NCI-H748 (cell line): ENCODE measurements around the gene DHCR24.
"Not testable (repeated sequence)": the region's sequence is repeated elsewhere in the genome, so short reads cannot be mapped to it uniquely, and the experiment has no call there.

Experiments used
- DNase-seq: peaks from one replicate; lab custom pipeline; 2025; ENCODE audit not compliant: unreplicated experiment; lab: John Stamatoyannopoulos, UW

DHCR24 gene, protein sequence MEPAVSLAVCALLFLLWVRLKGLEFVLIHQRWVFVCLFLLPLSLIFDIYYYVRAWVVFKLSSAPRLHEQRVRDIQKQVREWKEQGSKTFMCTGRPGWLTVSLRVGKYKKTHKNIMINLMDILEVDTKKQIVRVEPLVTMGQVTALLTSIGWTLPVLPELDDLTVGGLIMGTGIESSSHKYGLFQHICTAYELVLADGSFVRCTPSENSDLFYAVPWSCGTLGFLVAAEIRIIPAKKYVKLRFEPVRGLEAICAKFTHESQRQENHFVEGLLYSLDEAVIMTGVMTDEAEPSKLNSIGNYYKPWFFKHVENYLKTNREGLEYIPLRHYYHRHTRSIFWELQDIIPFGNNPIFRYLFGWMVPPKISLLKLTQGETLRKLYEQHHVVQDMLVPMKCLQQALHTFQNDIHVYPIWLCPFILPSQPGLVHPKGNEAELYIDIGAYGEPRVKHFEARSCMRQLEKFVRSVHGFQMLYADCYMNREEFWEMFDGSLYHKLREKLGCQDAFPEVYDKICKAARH

DNA sequence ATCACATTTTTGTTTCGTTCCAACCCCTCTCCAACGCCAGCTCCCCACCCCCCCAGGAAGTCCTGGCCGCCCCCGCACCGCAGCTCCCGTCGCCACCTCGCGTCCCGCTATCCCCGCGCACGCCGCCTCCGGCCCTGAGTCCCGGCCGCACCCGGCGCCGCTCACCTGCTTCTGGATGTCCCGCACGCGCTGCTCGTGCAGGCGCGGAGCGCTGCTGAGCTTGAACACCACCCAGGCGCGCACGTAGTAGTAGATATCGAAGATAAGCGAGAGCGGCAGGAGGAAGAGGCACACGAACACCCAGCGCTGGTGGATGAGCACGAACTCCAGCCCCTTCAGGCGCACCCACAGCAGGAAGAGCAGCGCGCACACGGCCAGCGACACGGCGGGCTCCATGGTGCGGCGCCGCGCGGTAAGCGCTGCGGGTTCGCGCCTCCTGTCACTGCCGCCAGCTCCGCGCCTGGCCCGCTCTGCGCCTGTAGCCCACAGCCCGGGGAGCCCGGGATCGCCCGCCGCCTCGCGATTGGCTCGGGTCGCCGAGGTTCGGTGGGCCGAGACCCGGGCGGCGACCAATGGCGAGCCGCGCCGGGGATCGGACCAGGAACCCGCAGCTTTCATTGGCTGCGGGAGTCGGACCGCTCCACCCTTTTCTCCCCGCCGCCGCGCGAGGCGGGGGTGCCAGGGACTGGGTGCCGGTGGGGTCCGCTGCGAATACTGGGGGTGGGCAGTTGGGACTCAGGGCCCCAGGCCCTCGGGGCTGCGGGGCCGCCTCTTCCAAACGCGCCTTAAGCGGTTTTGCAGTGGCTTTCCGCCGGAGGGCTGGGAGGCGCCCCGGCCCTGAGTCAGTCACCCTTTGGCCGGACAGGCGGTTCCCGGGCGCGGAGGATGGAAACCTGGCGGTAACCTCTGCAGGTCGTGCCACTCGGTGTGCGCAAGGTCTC lies at the start of gene DHCR24:
TSS of gene DHCR24 (minus strand) at position 472 of the 941 bp plus-strand sequence. CDS start at position 396, 76 bp downstream.
- peak; percentile 90 for DNase-seq

DNA sequence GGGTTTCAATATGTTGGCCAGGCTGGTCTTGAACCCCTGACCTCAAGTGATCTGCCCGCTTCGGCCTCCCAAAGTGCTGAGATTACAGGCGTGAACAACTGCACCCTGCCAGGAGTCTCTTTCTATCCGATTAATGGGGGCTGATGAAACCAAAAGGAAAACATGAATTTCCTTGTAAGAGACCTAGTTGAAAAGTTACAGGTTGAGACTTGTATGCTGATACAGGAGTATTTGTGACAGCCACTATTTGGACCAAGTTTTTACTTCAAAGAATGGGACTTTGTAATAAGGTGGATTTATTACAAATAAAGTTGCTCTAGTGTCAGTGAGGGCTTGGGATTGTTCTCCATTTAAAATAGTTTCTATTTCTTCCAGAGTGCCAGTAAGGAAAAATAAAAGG lies 49.8 kb upstream of the DHCR24 start:
- DNase-seq = no peak

DNA sequence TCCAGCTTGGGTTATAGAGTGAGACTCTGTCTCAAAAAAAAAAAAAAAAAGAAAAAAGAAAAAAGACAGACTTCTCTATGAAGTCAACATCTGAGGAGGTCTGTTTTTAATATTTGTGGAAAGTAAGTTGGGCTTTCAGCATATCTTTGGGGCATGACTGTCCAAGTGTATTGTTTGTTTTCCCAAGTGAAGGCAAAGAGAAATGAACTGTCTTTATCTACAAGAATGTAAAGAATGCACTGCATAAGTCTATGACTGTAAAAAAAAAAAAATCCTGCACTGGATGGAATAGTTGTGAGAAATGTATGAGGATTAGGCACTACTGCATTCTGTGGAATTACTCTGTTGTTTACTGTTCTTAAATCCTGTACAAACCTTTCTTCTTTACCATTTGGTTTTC lies 47.9 kb upstream of the DHCR24 start:
- DNase-seq = no peak

DNA sequence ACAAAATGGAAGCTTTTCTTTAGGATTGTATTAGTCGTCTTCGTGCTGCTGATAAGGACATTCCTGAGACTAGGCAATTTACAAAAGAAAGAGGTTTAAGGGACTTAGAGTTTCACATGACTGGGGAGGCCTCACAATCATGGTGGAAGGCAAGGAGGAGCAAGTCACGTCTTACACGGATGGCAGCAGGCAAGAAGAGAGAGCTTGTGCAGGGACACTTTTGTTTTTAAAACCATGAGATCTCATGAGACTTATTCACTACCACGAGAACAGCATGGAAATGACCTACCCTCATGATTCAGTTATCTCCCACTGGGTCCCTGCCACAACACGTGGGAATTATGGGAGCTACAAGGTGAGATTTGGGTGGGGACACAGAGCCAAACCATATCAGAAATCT lies 47.1 kb upstream of the DHCR24 start:
- DNase-seq = not testable (repeated sequence)

DNA sequence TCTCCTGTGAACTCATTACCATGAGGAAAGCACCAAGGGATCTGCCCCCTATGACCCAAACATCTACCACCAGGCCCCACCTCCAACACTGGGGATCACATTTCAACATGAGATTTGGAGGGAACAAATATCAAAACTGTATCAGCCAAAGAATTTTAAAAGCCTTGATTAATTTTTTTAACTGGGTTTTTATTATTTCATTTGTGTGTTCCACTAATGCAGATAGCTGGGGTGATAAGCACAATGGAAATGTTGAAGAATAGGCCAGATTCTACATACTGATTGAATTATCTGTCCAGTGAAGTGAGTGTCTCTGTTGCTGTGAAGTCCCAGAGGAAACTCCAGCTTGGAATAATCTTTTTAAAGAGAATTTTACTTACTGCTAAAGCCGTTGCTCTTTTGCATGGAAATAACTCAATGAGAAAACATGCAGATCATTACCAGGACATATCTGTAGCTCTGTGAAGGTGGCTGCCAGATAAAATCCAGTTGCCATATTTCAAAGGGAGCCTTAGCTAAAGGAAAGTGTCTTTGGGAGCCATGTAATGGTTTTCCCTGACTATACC lies 44.4 kb upstream of the DHCR24 start:
- DNase-seq = no peak

DNA sequence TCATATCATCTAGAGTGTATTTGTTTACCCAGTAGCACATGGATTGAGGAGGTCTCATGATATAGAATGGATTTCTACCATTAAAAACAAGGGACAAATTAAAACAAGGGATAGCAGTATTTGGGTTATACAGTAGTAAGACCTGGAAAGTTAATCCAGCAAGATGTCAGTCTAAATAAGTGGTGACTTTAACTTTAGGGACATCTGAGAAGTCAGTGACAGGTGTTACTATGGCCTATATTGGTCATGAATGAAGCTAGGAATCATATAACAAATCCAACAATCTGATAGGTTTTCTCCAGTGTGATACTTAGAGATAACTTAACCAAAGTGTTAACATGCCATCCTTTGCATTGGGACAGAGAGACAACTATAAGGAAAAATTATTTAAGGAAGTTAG lies 42.7 kb upstream of the DHCR24 start:
- DNase-seq = no peak

DNA sequence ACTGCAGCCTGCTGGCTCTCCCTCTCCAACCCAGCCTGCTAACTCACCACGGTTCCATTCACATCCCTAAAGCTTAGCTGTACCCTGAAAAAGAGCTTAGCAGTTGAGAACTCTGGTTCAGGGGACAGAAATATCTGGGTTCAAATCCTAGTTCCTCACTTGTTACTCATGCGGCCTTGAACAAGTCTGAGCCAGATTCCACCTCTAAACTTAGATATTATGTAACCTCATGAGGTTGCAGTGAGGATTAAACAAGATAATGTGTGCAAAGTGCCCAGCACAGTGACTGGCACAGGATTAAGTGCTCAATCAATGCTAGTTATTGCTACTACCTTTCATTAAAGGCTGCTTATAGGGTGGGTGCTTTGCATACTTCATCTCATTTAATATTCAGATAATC lies 41.3 kb upstream of the DHCR24 start:
- no peak for DNase-seq

DNA sequence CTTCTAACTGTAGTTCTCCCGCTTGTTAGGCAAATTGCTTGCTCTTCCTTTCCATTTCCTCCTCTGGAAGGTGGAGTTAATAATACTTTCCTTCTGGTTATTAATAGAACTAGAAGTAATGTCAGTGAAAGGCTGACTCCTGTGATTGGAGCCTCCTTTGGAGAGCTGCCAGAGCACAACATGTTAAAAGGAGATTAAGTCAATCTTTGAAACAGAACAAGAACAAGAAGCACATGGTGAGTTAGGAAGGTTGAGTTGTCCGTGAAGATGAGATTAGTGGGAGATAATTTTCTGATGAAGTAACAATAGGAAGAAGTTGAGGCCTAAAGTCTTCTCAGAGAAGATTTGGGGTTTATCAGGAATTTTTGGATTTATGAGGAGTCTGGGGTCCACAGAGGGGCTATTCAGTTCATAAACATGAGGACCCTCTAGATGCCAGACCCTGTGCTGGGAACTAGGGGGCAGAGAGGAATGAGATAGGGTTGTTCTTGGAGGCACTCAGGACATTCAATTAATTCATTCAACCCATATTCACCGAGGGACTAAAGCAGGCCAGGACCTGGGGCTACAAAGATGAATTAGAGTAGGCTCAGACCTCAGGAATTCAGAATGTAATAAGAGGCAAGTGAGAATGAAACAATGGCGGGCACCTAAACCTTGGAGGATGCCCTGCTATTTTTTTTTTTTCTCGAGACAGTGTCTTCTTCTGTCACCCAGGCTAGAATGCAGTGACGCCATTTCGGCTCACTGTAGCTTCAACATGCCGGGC lies 40.7 kb upstream of the DHCR24 start:
- no peak for DNase-seq

DNA sequence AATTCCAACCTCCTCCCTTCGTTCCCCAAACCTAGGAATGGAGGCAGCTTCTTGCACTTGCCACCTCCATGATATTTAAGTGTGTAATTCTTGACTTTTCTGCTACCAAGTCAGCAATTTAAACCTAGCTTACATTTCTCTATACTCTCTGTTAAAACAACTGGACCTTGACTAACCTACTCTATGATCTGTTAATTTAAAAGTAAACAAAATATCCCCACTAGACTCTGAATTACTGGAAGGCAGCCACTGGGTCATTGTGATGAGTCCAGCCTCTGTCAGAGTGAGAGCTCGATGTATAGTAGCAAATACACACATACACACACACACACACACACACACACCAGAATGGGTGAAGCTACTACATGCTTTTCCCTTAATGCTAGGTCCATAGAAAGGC lies 40.0 kb upstream of the DHCR24 start:
- no peak for DNase-seq

DNA sequence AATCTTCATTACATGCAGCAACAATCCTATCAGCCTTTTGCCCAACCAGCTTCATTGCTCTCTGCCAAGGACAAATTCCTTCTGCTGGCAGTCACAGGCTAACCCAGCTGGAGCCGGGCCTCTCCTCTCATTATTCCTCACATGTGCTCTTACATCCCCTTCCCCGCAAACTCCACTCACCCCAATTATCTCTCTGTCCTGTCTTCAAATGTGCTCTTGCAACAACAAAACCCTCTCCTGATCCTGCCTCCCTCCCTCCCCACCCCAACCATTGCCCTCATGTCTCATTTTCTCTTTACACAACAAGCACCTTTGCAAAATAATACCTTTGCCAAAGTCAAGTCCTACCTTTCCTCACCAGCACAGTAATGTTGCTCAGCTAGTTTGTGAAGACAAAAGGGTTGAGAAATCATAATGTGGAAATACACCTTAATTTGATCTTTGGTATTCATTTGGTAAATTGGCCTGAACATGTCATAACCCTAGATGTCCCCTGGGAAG lies 36.0 kb upstream of the DHCR24 start:
- DNase-seq = no peak

DNA sequence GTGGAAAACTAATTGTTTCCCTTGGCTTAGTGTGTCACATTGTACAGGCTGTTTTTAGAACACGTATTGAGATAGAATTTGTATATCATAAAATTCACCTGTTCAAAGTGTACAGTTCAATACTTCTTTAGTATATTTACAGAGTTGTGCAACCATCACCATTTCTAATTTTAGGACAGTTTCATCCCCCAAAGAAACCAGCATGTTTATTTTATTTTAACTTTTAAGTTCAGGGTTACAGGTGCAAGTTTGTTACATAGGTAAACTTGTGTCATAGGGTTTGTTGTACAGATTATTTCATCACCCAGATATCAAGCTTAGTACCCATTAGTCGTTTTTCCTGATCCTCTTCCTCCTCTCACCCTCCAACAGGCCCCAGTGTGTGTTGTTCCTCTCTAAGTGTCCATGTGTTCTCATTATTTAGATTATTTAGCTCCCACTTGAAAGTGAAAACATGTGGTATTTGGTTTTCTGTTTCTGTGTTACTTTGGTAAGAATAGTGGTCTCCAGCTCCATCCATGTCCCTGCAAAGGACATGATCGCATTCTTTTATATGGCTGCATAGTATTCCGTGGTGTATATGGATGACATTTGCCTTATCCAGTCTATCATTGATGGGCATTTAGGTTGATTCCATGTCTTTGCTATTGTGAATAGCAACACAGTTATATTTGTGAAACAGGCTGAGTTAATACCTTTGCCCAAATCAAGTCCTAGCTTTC lies 35.2 kb upstream of the DHCR24 start:
- DNase-seq = no peak

DNA sequence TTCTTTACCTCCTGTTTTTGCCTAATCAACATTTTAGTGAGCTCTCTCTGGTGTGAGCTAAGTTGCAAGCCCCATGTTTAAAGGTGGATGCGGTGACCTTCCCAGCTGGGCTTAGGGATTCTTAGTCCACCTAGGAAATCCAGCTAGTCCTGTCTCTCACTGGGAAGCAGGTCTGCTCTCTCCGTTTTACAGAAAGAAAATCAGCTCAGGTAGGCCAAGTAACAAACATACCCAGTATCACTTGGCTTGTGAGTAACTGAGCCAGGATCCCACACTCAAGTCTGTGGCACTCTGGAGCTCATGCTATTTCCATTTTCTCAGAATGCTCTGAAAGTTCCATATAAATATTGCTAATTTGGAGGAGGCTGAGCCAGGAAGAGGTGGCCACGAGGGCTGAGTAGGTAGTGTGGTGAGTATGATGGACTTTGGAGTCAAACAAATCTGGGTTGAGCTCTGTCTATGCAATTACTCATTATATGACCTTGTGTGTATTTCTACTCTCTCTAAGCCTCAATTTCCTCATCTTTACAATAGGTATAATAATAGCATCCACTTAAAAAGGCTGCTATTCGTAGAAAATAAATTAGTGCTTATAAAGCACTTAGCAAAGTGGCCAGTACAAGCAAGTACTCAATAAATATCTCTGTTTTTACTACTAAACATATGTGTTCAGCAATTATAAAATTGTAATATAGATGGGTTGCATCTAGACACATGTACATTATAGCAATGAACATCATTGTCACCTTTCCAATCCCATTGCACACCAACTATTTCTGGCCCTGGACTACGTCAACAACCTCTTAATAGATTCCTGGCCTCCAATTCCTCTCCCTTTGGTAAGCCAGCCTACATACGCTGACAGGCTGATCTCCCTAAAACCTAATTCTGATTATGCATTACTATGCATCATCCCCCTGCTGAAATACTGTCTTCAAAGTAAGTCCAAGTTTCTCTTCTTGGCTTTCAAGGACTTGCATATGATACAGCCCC lies 32.7 kb upstream of the DHCR24 start:
- DNase-seq = no peak

DNA sequence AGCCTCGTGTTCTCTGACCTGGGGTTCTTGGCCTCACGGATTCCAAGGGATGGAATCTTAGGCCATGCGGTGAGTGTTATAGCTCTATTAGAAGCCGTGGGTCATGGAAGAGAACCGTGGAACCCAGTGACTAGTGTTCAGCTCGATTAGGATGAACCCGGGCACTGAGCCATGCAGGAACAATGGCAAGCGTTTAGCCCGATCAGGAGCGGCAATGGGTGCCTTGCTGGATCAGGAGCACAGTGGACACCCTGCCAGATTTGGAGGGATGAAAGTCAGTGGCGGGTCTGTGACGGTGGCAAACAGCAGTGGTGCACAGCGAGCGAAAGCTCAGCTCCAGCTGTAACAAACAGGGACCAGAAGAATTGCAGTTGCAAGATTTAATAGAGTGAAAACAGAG lies 24.1 kb upstream of the DHCR24 start:
- DNase-seq = not testable (repeated sequence)

DNA sequence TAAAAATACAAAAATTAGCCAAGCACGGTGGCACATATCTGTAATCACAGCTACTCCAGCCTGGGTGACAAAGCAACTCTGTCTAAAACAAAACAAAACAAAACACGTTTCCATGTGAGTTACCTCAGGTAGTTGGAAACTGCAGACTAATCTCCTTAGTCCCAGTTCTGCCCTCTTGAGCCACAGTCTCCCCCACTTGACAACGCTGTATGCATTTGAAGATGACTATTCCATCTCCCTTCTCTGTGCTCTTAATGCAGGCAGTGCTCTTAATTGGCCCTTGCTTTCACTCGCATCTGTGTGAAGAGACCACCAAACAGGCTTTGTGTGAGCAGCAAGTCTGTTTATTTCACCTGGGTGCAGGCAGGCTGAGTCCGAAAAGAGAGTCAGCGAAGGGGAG lies 19.6 kb upstream of the DHCR24 start:
- DNase-seq = no peak

DNA sequence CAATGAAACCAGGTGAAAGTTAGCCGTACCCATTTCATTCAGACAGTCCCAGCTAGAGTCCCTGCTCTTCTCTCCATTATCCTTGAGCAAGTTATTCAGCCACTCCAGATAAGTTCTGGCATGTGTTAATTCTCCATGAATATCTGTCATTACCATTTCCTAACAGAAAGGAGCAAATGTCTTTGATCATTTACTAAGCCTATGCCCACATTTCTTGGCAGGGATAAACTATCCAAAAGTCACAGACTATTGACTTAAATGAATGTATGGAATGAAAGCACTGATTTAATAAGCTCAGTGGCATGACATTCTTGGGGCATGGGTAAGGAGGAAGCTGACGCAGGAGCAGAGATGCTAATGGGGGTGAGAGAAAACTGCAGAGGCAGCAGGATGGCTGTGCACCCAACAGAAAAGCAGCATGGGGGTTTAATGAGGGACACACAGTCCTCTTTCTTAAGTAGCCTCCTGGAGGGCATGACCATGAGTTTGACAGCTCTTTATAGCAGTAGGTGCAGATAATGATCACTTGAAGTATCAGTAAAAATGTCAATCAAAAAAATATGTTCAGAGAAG lies 17.6 kb upstream of the DHCR24 start:
- no peak for DNase-seq

DNA sequence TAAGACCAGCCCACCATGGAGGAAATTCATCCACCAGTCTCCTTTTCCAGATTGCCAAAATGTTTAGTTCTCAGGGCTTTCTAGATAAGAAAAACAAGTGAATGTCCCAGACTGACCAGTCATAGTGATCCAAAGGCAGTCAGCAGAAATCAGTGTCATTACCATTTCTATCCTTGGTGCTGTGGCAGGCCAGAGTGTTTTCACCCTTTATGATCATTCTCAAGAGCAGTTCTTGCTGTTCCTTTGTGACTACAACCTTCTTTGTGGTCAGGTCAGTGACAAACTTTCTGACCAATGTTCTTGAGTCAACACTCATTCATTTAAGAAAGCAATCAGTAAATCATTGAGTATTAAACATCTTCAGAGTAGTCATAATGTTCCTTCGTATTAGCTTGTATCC lies 7.3 kb upstream of the DHCR24 start:
- DNase-seq = no peak

DNA sequence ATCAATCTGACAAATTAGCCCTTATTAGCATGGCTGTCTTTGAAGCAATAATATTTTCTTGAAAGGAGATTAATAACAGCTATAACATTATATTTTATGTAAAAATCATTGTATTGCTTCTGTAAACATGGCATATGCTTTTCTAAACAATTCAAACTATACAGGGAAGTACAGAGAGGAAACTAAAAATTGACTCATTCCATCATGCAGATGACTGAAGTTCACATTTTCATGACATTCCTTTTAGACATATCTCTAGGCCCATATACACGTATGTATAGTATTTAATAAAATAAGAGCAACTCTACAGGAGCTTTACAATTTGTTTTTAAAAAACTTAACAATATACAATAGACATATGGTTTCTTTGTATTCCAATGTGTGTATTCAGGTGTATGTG lies 5.6 kb upstream of the DHCR24 start:
- DNase-seq = no peak

DNA sequence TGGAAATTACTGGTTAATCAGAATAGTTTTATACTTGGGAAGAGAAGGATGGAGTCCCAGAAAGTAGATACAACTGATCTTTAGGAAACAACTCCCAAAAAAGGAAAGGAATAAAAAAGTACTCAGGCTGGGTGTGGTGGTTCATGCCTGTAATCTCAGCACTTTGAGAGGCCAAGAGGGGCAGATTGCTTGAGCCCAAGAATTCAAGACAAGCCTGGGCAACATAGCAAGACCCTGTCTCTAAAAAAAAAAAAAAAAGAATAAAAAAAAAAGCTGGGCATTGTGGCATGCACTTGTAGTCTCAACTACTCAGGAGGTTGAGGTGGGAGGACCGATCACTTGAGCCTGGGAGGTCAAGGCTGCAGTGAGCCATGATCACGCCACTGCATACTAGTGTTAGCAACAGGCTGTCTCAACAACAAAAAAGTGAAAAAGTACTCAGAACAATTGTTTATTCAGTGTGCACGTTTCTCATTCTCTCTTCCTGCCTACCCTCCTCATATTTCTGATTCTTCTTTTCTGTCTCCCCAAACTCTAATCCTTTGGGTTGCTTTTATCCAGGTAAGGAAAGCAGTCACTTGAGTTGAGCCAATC lies 2.2 kb upstream of the DHCR24 start:
- no peak for DNase-seq
